A673 (cell line): ENCODE data around the gene GPR34.

ENCODE experiments used
- CTCF ChIP-seq: fragments of 300-800, 200-600 bp; sonication (generic); conservative IDR thresholded peaks from 2 replicates; pipeline ENCODE4 v1.5.1; 2017; ENCODE audit warnings: low read depth, mild to moderate bottlenecking, antibody characterized with exemption, low read length, moderate library complexity, mixed read lengths
- EZH2 ChIP-seq: fragments of 200-600 bp; sonication (generic); IDR thresholded peaks from 2 replicates; pipeline ENCODE4 v1.6.1; 2017; ENCODE audit warnings: borderline replicate concordance, low read depth, mild to moderate bottlenecking, mixed read lengths, antibody characterized with exemption, low read length; ENCODE audit not compliant: poor library complexity, severe bottlenecking

GRCh38 chrX:41664375-41664901 is 24.3 kb upstream of the GPR34 start:
- TF ChIP-seq CTCF (no peak), EZH2 (no peak)
